IPS DF 4.7 (cell line): Measurements from ENCODE around the gene STK16.

Experiments used
- DNase-seq: peaks from one replicate; pipeline ENCODE4 v3.0.0-alpha.2; 2013; ENCODE audit warnings: low spot score; ENCODE audit errors: extremely low read depth

STK16 gene

GRCh38 chr2:219213486-219214071, 31.7 kb upstream of the STK16 start:
- no peak for DNase-seq

GRCh38 chr2:219214141-219214540, 31.1 kb upstream of the STK16 start:
- no peak for DNase-seq

GRCh38 chr2:219214786-219215185, 30.5 kb upstream of the STK16 start:
- no peak for DNase-seq

GRCh38 chr2:219215871-219216534, 29.3 kb upstream of the STK16 start:
- DNase-seq: no peak

GRCh38 chr2:219216535-219216915, 28.8 kb upstream of the STK16 start:
- DNase-seq: no peak

GRCh38 chr2:219218217-219218731, 27.0 kb upstream of the STK16 start:
- DNase-seq: no peak

- DNase-seq: no peak
These were observed 26.3 kb upstream of the STK16 start, which contains the start of gene ABCB6 for GRCh38 chr2:219218732-219219701. Gene ABCB6, minus strand, starts transcription at chr2:219218958. Its CDS starts 285 bp downstream, at chr2:219218673.

- DNase-seq: no peak
These were observed 25.3 kb upstream of the STK16 start for GRCh38 chr2:219219784-219220532.

GRCh38 chr2:219220652-219221402, 24.5 kb upstream of the STK16 start:
- DNase-seq: no peak

- no peak for DNase-seq
These were observed 23.2 kb upstream of the STK16 start for GRCh38 chr2:219221957-219222518.

GRCh38 chr2:219223831-219224610, 21.3 kb upstream of the STK16 start:
- no peak for DNase-seq

GRCh38 chr2:219225350-219225749, 19.9 kb upstream of the STK16 start:
- no peak for DNase-seq

GRCh38 chr2:219228041-219228910, 17.0 kb upstream of the STK16 start:
- no peak for DNase-seq

- DNase-seq: no peak
These were observed 16.4 kb upstream of the STK16 start for GRCh38 chr2:219228911-219229304.

GRCh38 chr2:219229305-219230058, 15.8 kb upstream of the STK16 start, which contains the start of the genes ANKZF1 and ATG9A:
Gene ANKZF1, plus strand, starts transcription at chr2:219229806. Its CDS starts 452 bp downstream, at chr2:219230258.
Gene ATG9A, minus strand, starts transcription at chr2:219229636. Its CDS starts 1,612 bp downstream, at chr2:219228024.
- DNase-seq: no peak

- no peak for DNase-seq
These were observed 15.2 kb upstream of the STK16 start for GRCh38 chr2:219230059-219230540.

GRCh38 chr2:219234331-219234730, 10.9 kb upstream of the STK16 start:
- no peak for DNase-seq
